Stimulated activated naive CD8-positive, alpha-beta T cell treated with anti-CD3 and anti-CD28 coated beads, Interleukin-15, Interleukin-2, amounts not matched to agents 100 ng/mL and 50 ng/mL, for 24 hours (primary cell): Measurements from ENCODE around the gene ZNF525.
A peak's percentile ranks its signal among the peaks of the same experiment; 100 is the strongest.
"Not testable (repeated sequence)": the region's sequence is repeated elsewhere in the genome, so short reads cannot be mapped to it uniquely, and the experiment has no call there.

Experiments
- H3K27ac Mint-ChIP-seq: one replicate; pipeline ENCODE4 v1.8.0; 2021; ENCODE audit warnings: mild to moderate bottlenecking, mixed read lengths
- H3K27me3 Mint-ChIP-seq: one replicate; pipeline ENCODE4 v1.8.0; 2021; ENCODE audit warnings: mixed read lengths
- H3K36me3 Mint-ChIP-seq: one replicate; pipeline ENCODE4 v1.8.0; 2021; ENCODE audit warnings: low read depth, mixed read lengths
- H3K4me1 Mint-ChIP-seq: one replicate; pipeline ENCODE4 v1.8.0; 2021; ENCODE audit warnings: low read depth, mixed read lengths
- H3K4me3 Mint-ChIP-seq: one replicate; pipeline ENCODE4 v1.8.0; 2021; ENCODE audit warnings: mild to moderate bottlenecking, mixed read lengths
- H3K9me3 Mint-ChIP-seq: one replicate; pipeline ENCODE4 v1.8.0; 2021; ENCODE audit warnings: mixed read lengths

ZNF525 gene

GRCh38 chr19:53388168-53388567 lies 22.7 kb downstream of the ZNF525 start:
- H3K27ac Mint-ChIP-seq, result no peak overlapping the region
- peaks cover 43% of the 10 kb centered on the region for H3K9me3 Mint-ChIP-seq
- H3K36me3 Mint-ChIP-seq, result peaks cover 58% of the 10 kb centered on the region
- no peak overlapping the region for H3K4me3 Mint-ChIP-seq
- H3K4me1 Mint-ChIP-seq, result no peaks in the 10 kb centered on the region
- H3K27me3 Mint-ChIP-seq, result no peaks in the 10 kb centered on the region

GRCh38 chr19:53388904-53389303 lies 23.4 kb downstream of the ZNF525 start:
- H3K4me3 Mint-ChIP-seq, result no peak overlapping the region
- no peaks in the 10 kb centered on the region for H3K4me1 Mint-ChIP-seq
- peaks cover 51% of the 10 kb centered on the region for H3K36me3 Mint-ChIP-seq
- H3K27me3 Mint-ChIP-seq, result no peaks in the 10 kb centered on the region
- peaks cover 43% of the 10 kb centered on the region for H3K9me3 Mint-ChIP-seq
- H3K27ac Mint-ChIP-seq, result no peak overlapping the region

GRCh38 chr19:53389571-53389970 lies 24.1 kb downstream of the ZNF525 start:
- Mint-ChIP-seq H3K4me1 (peaks cover under 1% of the 10 kb centered on the region), H3K4me3 (no peak overlapping the region), H3K9me3 (peaks cover 40% of the 10 kb centered on the region), H3K27ac (no peak overlapping the region), H3K36me3 (peaks cover 48% of the 10 kb centered on the region), H3K27me3 (no peaks in the 10 kb centered on the region)

GRCh38 chr19:53389978-53390377 lies 24.5 kb downstream of the ZNF525 start:
- Mint-ChIP-seq H3K4me1 (peaks cover 4% of the 10 kb centered on the region), H3K27me3 (no peaks in the 10 kb centered on the region), H3K9me3 (peaks cover 36% of the 10 kb centered on the region), H3K36me3 (peaks cover 44% of the 10 kb centered on the region), H3K4me3 (no peak overlapping the region), H3K27ac (no peak overlapping the region)

- H3K4me3 Mint-ChIP-seq, result peak overlapping the region; percentile 92
- peaks cover 25% of the 10 kb centered on the region for H3K36me3 Mint-ChIP-seq
- H3K27ac Mint-ChIP-seq, result no peak overlapping the region
- H3K4me1 Mint-ChIP-seq, result peaks cover 24% of the 10 kb centered on the region
- H3K9me3 Mint-ChIP-seq, result peaks cover 11% of the 10 kb centered on the region
- H3K27me3 Mint-ChIP-seq, result no peaks in the 10 kb centered on the region
Observed at GRCh38 chr19:53394522-53394973, 29.0 kb downstream of the ZNF525 start.

- Mint-ChIP-seq H3K4me3 (peak within 1 kb of the TSS; percentile 92), H3K27ac (peak within 1 kb of the TSS; percentile 83), H3K36me3 (peaks cover 27% of the 10 kb centered on the region), H3K4me1 (peaks cover 24% of the 10 kb centered on the region), H3K27me3 (no peaks in the 10 kb centered on the region), H3K9me3 (peaks cover 11% of the 10 kb centered on the region)
Observed at GRCh38 chr19:53394974-53395839, 29.7 kb downstream of the ZNF525 start, which contains the start of gene ZNF765. ZNF765 (plus strand) TSS chr19:53395149; CDS start chr19:53398016, 2,867 bp downstream.

GRCh38 chr19:53395840-53396524 lies 30.5 kb downstream of the ZNF525 start:
- Mint-ChIP-seq H3K4me1 (peaks cover 24% of the 10 kb centered on the region), H3K4me3 (peak overlapping the region; percentile 92), H3K27ac (peak overlapping the region; percentile 83), H3K36me3 (peaks cover 29% of the 10 kb centered on the region), H3K9me3 (peaks cover 13% of the 10 kb centered on the region)
- H3K27me3 Mint-ChIP-seq, result not testable (repeated sequence)

GRCh38 chr19:53396525-53396868 lies 31.0 kb downstream of the ZNF525 start:
- Mint-ChIP-seq H3K4me1 (peaks cover 24% of the 10 kb centered on the region), H3K4me3 (peak overlapping the region; percentile 92), H3K27me3 (no peaks in the 10 kb centered on the region), H3K27ac (no peak overlapping the region), H3K9me3 (peaks cover 13% of the 10 kb centered on the region), H3K36me3 (peaks cover 33% of the 10 kb centered on the region)

- not testable (repeated sequence) for H3K27ac Mint-ChIP-seq, H3K27me3 Mint-ChIP-seq, H3K4me3 Mint-ChIP-seq
- H3K36me3 Mint-ChIP-seq, result peaks cover 47% of the 10 kb centered on the region
- peaks cover 13% of the 10 kb centered on the region for H3K9me3 Mint-ChIP-seq
- peaks cover 24% of the 10 kb centered on the region for H3K4me1 Mint-ChIP-seq
Observed at GRCh38 chr19:53397918-53398317, 32.4 kb downstream of the ZNF525 start.

GRCh38 chr19:53409505-53410204 lies 44.1 kb downstream of the ZNF525 start:
- Mint-ChIP-seq H3K27me3 (no peaks in the 10 kb centered on the region), H3K4me1 (no peaks in the 10 kb centered on the region), H3K27ac (no peak overlapping the region), H3K36me3 (peaks cover 88% of the 10 kb centered on the region), H3K9me3 (peaks cover 54% of the 10 kb centered on the region), H3K4me3 (no peak overlapping the region)

- H3K27me3 Mint-ChIP-seq, H3K4me1 Mint-ChIP-seq, H3K4me3 Mint-ChIP-seq, H3K27ac Mint-ChIP-seq: not testable (repeated sequence)
- peaks cover 14% of the 10 kb centered on the region for H3K36me3 Mint-ChIP-seq
- H3K9me3 Mint-ChIP-seq, result peaks cover 18% of the 10 kb centered on the region
Observed at GRCh38 chr19:53420520-53421315, 55.2 kb downstream of the ZNF525 start.

GRCh38 chr19:53422551-53422950 lies 57.0 kb downstream of the ZNF525 start:
- H3K4me3 Mint-ChIP-seq, result no peak overlapping the region
- H3K36me3 Mint-ChIP-seq, result peaks cover 7% of the 10 kb centered on the region
- H3K9me3 Mint-ChIP-seq, result peaks cover 8% of the 10 kb centered on the region
- no peaks in the 10 kb centered on the region for H3K4me1 Mint-ChIP-seq
- H3K27ac Mint-ChIP-seq, result no peak overlapping the region
- H3K27me3 Mint-ChIP-seq, result no peaks in the 10 kb centered on the region

- not testable (repeated sequence) for H3K27ac Mint-ChIP-seq, H3K4me1 Mint-ChIP-seq, H3K27me3 Mint-ChIP-seq, H3K9me3 Mint-ChIP-seq, H3K36me3 Mint-ChIP-seq, H3K4me3 Mint-ChIP-seq
Observed at GRCh38 chr19:53423074-53423473, 57.6 kb downstream of the ZNF525 start.

GRCh38 chr19:53423680-53424079 lies 58.2 kb downstream of the ZNF525 start:
- not testable (repeated sequence) for H3K27ac Mint-ChIP-seq, H3K4me3 Mint-ChIP-seq, H3K4me1 Mint-ChIP-seq, H3K36me3 Mint-ChIP-seq, H3K9me3 Mint-ChIP-seq, H3K27me3 Mint-ChIP-seq
